ENCODE results near the gene TPK1.

DNA sequence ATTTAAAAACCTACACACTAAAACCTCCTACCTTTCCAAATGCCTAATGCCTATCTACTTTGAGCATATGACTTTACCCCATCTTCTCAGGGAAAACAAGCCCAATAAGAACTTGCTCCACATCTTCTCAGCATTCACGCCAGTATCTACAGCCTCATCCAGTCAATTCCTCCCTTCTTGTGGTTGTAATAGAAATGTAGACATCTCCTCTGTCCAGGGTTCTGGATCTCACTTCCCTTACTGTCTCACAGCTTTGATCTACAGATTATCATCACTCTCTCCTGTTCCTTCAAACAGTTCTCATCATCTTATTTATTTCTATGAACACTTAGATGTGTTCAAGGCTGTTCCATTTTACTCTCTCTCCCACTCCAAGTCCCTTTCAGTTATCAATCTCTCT lies 361.9 kb downstream of the TPK1 start:
- TF ChIP-seq POLR2A (IDR thresholded peaks at IDR 0.05; ENCODE audit: low read depth, low read length) = no peak
- TF ChIP-seq POLR2AphosphoS5 (IDR thresholded peaks at IDR 0.05; ENCODE audit: low read depth, low read length) = no peak

Data from GM12892 (cell line).